NCI-H2081 treated with DMSO at 0.1 percent for 48 hours (cell line): Measurements from ENCODE around the gene ITPR3.

Experiments
- DNase-seq: peaks from one replicate; lab custom pipeline; 2025; lab: John Stamatoyannopoulos, UW

Gene ITPR3

GRCh38 chr6:33700391-33701050 is 79.4 kb downstream of the ITPR3 start:
- DNase-seq: no peak

GRCh38 chr6:33702345-33702977 is 81.3 kb downstream of the ITPR3 start:
- DNase-seq: no peak

GRCh38 chr6:33704215-33705066 is 83.3 kb downstream of the ITPR3 start:
- DNase-seq: no peak

- DNase-seq: no peak
Measured at GRCh38 chr6:33705268-33705885, 84.3 kb downstream of the ITPR3 start.

GRCh38 chr6:33705955-33706725 is 85.0 kb downstream of the ITPR3 start:
- no peak for DNase-seq

GRCh38 chr6:33707771-33708170 is 86.6 kb downstream of the ITPR3 start:
- DNase-seq: no peak

GRCh38 chr6:33708516-33709204 is 87.5 kb downstream of the ITPR3 start:
- no peak for DNase-seq

GRCh38 chr6:33709605-33710295 is 88.6 kb downstream of the ITPR3 start:
- DNase-seq: no peak

- no peak for DNase-seq
Measured at GRCh38 chr6:33710296-33711121, 89.4 kb downstream of the ITPR3 start.

GRCh38 chr6:33711140-33712129 is 90.3 kb downstream of the ITPR3 start, which contains the start of gene UQCC2:
UQCC2 (minus strand) TSS chr6:33711700; CDS start chr6:33711686, 14 bp downstream.
- DNase-seq: peak; percentile 77

- DNase-seq: no peak
Measured at GRCh38 chr6:33712914-33713313, 91.8 kb downstream of the ITPR3 start.

- DNase-seq: no peak
Measured at GRCh38 chr6:33713786-33714185, 92.7 kb downstream of the ITPR3 start.

- no peak for DNase-seq
Measured at GRCh38 chr6:33714385-33715040, 93.4 kb downstream of the ITPR3 start.

GRCh38 chr6:33716379-33716778 is 95.3 kb downstream of the ITPR3 start:
- DNase-seq: no peak

GRCh38 chr6:33716890-33717632 is 95.9 kb downstream of the ITPR3 start:
- no peak for DNase-seq

- DNase-seq: no peak
Measured at GRCh38 chr6:33717934-33718455, 96.9 kb downstream of the ITPR3 start.

- no peak for DNase-seq
Measured at GRCh38 chr6:33718713-33719112, 97.6 kb downstream of the ITPR3 start.
